GM18498 (cell line): ENCODE measurements around the gene LMO3.

Experiments used
- ATAC-seq: cut with Tn5 transposase; IDR thresholded peaks from one replicate; pipeline ENCODE4 v1.9.1; 2021; ENCODE audit warnings: mild to moderate bottlenecking, moderate library complexity; ENCODE audit not compliant: unreplicated experiment

Gene LMO3

DNA sequence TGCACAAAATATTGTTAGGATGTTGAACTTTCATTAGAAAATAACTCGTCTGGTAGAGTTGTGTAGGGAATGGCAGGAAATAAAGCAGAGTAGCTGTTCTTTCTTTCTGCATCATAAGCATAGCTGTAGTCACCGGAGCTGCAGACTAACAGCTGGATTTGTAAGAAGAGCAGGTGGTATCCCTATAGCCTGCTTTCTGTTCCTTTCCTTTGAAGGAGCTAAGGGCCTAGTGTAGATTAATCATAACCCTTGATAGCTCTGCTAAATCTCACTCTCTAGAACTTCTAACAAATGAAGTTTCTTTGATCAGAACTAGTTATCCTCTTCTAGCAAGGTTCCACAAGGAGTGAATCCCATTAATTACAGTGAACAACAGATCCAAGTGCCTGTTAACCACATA is 3.5 kb downstream of the LMO3 start:
- no peak for ATAC-seq

- ATAC-seq = no peak
These were observed 5.4 kb downstream of the LMO3 start for GRCh38 chr12:16600525-16600924.

- no peak for ATAC-seq
These were observed 6.9 kb downstream of the LMO3 start for GRCh38 chr12:16599081-16599480.

- no peak for ATAC-seq
These were observed 11.2 kb downstream of the LMO3 start for GRCh38 chr12:16594797-16595196.

DNA sequence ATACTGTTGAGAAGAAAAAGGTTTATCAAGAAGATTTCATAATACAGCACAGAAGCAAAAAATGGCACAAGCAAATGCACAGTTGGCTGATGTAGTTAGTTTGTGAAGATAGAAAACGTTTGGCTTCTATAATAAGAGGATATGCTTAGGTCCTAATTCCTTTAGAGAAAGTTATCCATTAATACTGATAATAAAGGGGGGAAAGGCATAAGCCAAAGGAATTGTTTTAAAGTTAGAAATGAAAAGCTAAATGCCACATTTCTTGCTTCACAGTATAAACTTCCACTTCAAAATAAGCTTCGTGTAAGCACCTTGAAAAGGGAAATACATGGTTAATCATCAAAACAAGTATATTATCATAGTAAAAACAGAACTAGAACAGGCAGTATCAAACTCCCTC is 12.4 kb downstream of the LMO3 start:
- ATAC-seq = no peak

GRCh38 chr12:16590645-16591044 is 15.3 kb downstream of the LMO3 start:
- ATAC-seq = no peak

DNA sequence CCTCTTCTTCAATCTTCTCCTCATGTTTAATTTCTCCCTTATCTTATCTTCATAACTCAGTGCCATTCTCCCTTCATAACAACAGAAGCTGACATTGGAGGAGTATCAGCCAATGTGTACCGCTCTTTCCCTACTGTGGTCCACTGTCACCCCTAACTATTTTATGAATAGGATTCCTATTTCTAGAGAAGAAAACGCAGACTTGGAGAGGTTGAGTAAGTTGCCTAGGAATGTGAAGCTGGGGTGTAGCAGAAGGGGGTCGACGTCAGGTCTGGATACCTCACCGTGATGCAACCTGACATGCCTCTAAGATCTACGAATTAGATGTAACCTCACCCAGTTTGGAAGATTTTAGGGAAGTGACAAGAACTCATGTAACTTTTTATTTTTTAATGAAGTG is 17.1 kb downstream of the LMO3 start:
- no peak for ATAC-seq

DNA sequence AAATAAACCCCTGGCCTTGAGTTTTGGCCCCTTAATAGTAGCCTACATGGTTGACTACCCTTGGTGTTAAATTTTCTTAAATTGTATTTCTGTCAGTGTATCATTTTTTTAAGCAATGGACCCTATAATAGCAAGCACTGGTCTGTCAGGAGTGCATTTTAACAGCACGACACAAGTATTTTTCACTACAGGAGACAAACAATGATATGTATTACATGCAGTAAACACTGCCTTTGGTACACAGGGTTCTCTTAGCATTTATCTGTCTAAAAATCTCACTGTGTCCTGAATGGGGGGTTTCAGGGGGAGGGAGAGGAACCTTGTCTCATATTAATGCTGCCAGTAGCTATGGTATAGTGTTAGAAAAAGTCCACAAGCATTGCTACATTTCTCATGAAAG is 18.4 kb downstream of the LMO3 start:
- ATAC-seq = no peak

DNA sequence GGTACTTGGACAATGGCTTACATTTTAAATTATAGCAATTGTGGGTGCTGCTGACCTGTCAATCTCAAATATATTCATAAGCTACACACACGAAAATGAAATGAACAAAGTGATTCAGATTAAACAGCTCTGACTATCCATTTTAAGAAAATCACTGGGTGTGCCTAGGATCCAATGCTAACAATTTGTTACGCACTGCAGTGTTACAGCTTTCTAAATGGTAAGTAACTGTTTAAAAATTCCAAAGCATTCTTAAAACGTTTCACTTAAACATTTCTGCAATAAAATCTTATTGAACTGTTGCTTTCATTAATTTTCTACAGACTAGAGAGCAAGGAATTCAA is 18.9 kb downstream of the LMO3 start:
- ATAC-seq = no peak

DNA sequence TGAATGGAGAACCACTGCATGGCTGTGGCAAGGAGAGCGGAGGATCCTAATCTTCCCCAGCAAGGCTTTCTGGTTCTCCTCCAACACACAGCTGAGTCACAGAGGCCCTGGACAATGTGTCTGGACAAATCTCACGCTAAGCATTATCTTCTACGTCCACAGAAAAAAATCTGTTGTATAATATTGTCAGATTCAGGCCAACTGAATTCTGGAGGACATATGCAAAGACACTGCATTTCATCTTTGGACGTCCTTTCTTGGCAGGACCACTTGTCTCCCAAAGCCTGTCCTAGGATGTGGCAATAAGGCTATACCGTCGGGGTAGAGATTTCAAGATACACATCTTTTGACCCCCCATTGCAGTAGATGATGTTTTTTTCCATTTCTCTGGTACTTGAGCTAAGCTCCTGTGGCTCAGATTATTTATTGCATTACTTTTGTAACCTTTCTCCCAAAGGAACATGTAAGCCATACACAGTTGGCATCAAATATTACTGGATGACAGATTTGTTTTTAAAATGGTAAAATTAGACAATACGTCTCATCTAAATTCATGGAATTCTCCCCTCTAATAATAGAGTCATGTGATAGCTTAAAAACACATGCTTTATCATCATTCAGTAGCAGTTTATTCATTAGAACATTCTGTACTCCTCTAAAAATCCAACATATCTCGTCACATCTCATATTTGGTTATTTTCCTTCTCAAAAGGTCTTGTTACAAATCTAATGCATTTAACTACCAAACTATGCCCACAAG is 19.4 kb downstream of the LMO3 start:
- ATAC-seq = no peak

- ATAC-seq = no peak
These were observed 20.2 kb downstream of the LMO3 start for GRCh38 chr12:16585781-16586180.

DNA sequence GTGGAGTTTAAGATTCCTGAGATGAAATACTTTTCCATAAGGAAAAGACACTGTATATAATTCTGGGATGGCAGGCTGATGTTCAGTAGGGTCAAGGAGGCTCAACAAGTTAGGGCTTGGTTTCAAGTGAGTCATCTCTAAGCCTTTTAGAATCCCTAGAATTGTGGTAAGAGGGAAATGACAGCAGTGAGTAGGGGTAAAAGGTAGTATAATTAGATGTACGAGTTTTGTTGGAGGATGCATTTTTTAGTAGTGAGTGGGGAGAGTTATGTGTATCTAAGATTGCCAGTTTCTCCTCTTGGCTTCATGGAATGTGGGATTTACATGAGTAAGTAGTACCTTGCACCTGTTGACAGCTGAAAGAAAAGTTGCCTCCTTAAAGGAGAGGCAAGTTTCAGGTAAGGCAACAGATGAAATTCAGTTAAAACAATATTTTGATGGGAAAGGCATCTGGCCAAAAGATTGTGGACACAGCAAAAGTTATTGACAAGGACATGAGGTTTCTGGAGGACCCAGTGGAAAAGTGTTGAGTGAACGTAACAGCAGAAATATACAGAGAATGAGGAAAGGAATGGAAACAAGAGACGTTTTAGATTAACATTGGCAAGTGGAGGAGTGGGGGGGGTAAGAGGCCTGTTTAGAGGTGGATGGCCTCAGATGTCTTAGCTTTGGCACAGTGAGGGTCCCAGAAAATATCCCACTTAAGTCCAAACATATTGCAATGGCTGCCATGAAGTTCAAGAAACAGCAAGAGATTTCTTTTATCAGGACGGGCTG is 21.8 kb downstream of the LMO3 start:
- no peak for ATAC-seq

GRCh38 chr12:16581416-16581815 is 24.5 kb downstream of the LMO3 start:
- no peak for ATAC-seq

DNA sequence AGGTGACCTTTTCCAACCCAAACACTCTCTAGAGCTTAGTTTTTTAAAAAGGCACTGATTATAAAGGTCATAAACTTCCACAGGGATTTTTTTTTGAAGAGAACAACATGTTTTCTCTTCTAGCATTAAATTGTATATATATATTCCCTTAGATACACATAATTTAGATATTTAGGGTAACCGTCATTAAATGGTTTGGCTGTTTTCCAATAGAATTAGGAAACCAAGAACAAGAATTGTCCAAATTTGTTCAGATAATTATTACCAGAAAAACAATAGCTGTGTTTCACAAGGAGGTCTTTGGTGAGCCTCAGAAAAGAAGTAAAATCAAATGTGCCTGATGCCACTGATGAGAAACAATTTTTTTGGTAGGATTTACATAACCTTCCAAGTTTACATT is 26.9 kb downstream of the LMO3 start:
- ATAC-seq = no peak

DNA sequence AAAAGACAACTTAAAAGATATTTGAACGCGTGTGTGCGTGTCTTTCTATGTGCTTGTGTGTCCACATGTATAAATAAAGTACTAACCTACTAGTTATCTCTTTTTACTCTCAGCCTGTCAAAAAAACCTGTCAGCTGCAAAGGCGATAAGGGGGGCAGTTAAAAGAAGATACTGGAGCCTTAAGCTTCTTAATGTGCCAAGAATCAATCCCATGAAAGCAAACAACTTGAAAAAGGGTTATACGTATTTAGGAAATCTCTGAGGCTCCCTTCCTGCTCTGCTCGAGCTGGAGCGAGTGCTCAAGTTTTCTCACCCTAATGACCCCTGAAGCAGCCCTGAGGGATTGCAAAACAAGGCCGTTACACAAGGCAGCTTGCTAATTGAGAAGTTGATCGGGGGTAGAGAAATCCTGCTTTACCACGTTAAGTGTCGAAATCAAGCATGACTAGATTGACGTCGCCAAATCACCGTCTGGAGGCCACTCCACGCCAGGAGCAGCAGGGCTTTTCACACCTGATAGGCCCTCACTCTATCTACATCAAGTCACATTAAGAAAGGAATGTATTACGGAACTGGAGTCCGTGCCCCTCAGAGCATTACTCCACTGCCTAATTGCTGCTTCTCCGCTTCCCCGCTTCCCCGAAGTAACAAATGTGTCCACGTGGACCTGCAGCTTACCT is 32.4 kb downstream of the LMO3 start:
- no peak for ATAC-seq

GRCh38 chr12:16568873-16569272 is 37.1 kb downstream of the LMO3 start:
- ATAC-seq = peak; percentile 89

GRCh38 chr12:16564675-16565074 is 41.3 kb downstream of the LMO3 start:
- ATAC-seq = no peak

- no peak for ATAC-seq
These were observed 42.5 kb downstream of the LMO3 start for GRCh38 chr12:16563504-16563903.

DNA sequence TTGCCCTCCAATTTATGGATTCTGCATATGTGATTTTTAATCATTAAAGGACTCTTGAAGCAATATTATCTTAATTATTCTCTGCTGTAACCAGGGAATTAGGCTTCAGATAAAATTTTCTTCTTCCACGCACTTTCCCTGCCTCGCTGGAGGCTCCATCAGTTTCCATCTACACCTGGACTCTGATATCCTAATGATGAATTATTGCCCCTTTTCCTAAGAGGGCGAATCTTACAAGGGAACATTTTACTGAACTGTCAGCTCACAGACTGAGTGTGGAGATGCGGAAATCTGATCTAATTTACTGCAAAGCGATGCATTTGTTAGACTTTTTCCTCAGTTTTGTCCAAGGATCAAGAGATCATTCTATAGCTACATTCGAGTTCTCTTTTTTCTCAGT is 43.0 kb downstream of the LMO3 start:
- ATAC-seq = no peak

DNA sequence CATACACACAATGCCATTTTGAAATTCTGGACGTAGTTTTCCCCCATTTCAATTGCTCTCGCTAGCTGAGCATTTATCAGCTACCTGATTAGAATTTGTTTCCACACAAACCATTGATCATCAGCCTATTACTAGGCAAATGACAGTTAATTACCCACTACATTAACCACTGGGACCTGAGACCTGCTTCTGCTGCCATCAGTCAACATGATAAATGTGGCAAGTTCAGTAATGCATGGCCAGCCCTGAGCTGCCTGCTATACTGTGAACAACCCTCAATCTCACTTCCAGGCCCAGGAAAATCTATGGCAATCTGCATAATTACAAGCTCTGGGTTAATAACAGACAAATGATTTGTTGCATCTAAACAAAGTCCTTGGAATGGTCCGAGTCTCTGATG is 43.5 kb downstream of the LMO3 start:
- ATAC-seq = no peak

DNA sequence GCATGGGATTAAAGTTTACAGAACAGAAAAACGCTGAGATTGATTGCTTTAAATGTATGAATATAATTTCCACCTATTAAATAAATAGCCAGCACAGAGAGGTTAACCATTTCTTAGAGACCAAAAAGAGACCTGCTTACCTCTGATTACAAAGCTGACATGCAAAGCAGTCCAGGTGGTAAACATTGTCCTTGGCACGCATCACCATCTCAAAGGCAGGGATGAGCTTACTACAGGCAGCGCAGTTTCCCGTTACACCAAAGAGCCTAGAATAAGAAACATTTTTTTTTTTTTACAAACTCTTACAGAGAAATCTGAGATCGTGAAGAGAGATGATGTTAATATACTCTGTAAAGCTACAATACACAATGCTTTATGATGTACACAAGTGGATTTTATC is 45.7 kb downstream of the LMO3 start:
- no peak for ATAC-seq

GRCh38 chr12:16555630-16556029 is 50.3 kb downstream of the LMO3 start:
- no peak for ATAC-seq
